Mesenchymal stem cell (in vitro differentiated cells and primary cell): ENCODE data around the gene UBASH3B.

Experiments used
- DNase-seq: peaks from one replicate; pipeline ENCODE4 v3.0.0-alpha.2; 2013
- H2AFZ ChIP-seq: one replicate; pipeline ENCODE4 v1.6.1; 2013; ENCODE audit warnings: low read depth, mild to moderate bottlenecking, control low read depth, inconsistent platforms, low read length, moderate library complexity
- H2AK5ac ChIP-seq: 2 replicates; pipeline ENCODE4 v1.6.1; 2013; ENCODE audit warnings: low read length, moderate library complexity, mild to moderate bottlenecking, inconsistent platforms; ENCODE audit not compliant: severe bottlenecking
- H2BK120ac ChIP-seq: one replicate; pipeline ENCODE4 v1.6.1; 2013; ENCODE audit warnings: low read depth, mild to moderate bottlenecking, inconsistent platforms, low read length, moderate library complexity
- H2BK12ac ChIP-seq, 2 experiments: one replicate each; pipeline ENCODE4 v1.6.1; 2013; ENCODE audit warnings: inconsistent platforms in 2 of 2, low read length in 2 of 2, mild to moderate bottlenecking in 2 of 2, moderate library complexity in 2 of 2, control low read depth in 1 of 2
- H2BK15ac ChIP-seq: one replicate; pipeline ENCODE4 v1.6.1; 2013; ENCODE audit warnings: mild to moderate bottlenecking, low read depth, inconsistent platforms; ENCODE audit not compliant: poor library complexity, severe bottlenecking
- H2BK5ac ChIP-seq: 2 replicates; pipeline ENCODE4 v1.6.1; 2013; ENCODE audit warnings: low read depth, mild to moderate bottlenecking, low read length, control low read depth, inconsistent platforms; ENCODE audit not compliant: poor library complexity, severe bottlenecking
- H3K14ac ChIP-seq, 2 experiments: one replicate each; pipeline ENCODE4 v1.6.1; 2013; ENCODE audit warnings: inconsistent platforms in 2 of 2, low read length in 2 of 2, control low read depth in 1 of 2, mild to moderate bottlenecking in 1 of 2, moderate library complexity in 1 of 2
- H3K18ac ChIP-seq, 2 experiments: one replicate each; pipeline ENCODE4 v1.6.1; 2013; ENCODE audit warnings: inconsistent platforms in 2 of 2, low read length in 2 of 2, control low read depth in 1 of 2, low read depth in 1 of 2, mild to moderate bottlenecking in 1 of 2
- H3K23ac ChIP-seq, 2 experiments: one replicate each; pipeline ENCODE4 v1.6.1; 2013; ENCODE audit warnings: inconsistent platforms in 2 of 2, low read length in 2 of 2, mild to moderate bottlenecking in 2 of 2, moderate library complexity in 2 of 2, control low read depth in 1 of 2
- H3K27ac ChIP-seq: 2 replicates; pipeline ENCODE4 v1.5.1; 2013; ENCODE audit warnings: mild to moderate bottlenecking, moderate library complexity, low read length, control low read depth, inconsistent platforms; ENCODE audit not compliant: poor library complexity, severe bottlenecking
- H3K27me3 ChIP-seq, 2 experiments: 2 replicates each; pipeline versions ENCODE4 v1.6.1 to v1.7.0; 2013; ENCODE audit warnings: low read length in 2 of 2, mild to moderate bottlenecking in 2 of 2, moderate library complexity in 2 of 2, control low read depth in 1 of 2, inconsistent platforms in 1 of 2; ENCODE audit not compliant: control insufficient read depth in 1 of 2, insufficient read depth in 1 of 2
- H3K36me3 ChIP-seq, 2 experiments: 2 replicates each; pipeline versions ENCODE4 v1.6.1 to v1.7.0; 2013; ENCODE audit warnings: low read length in 2 of 2, control low read depth in 1 of 2, inconsistent platforms in 1 of 2, low read depth in 1 of 2, mild to moderate bottlenecking in 1 of 2; ENCODE audit not compliant: insufficient read depth in 2 of 2, control insufficient read depth in 1 of 2
- H3K4ac ChIP-seq, 2 experiments: one replicate each; pipeline ENCODE4 v1.6.1; 2013; ENCODE audit warnings: inconsistent platforms in 2 of 2, low read length in 2 of 2, mild to moderate bottlenecking in 2 of 2, moderate library complexity in 2 of 2, control low read depth in 1 of 2, low read depth in 1 of 2
- H3K4me1 ChIP-seq: 2 replicates; pipeline ENCODE4 v1.6.1; 2013; ENCODE audit warnings: low read depth, low read length, control low read depth; ENCODE audit not compliant: control insufficient read depth, insufficient read depth
- H3K4me2 ChIP-seq: 2 replicates; pipeline ENCODE4 v1.6.1; 2013; ENCODE audit warnings: low read length, mild to moderate bottlenecking, inconsistent platforms; ENCODE audit not compliant: poor library complexity, severe bottlenecking
- H3K4me3 ChIP-seq, 2 experiments: 2 replicates each; pipeline versions ENCODE4 v1.5.1 to v1.7.0; 2013; ENCODE audit warnings: low read length in 2 of 2, mild to moderate bottlenecking in 2 of 2, control low read depth in 1 of 2, low read depth in 1 of 2; ENCODE audit not compliant: insufficient read depth in 1 of 2
- H3K79me1 ChIP-seq: replicated peaks from 2 replicates; pipeline ENCODE4 v1.6.1; 2013; ENCODE audit warnings: mild to moderate bottlenecking, control low read depth, low read length, inconsistent platforms; ENCODE audit not compliant: poor library complexity, severe bottlenecking
- H3K9ac ChIP-seq: 2 replicates; pipeline ENCODE4 v1.7.0; 2013; ENCODE audit warnings: mild to moderate bottlenecking, low read length, moderate library complexity
- H3K9me3 ChIP-seq: 2 replicates; pipeline ENCODE4 v1.7.0; 2013; ENCODE audit warnings: mild to moderate bottlenecking, low read length; ENCODE audit not compliant: control insufficient read depth
- H4K8ac ChIP-seq: one replicate; pipeline ENCODE4 v1.6.1; 2013; ENCODE audit warnings: inconsistent platforms, mild to moderate bottlenecking, low read length, moderate library complexity
- H4K91ac ChIP-seq: one replicate; pipeline ENCODE4 v1.6.1; 2013; ENCODE audit warnings: mild to moderate bottlenecking, low read length, inconsistent platforms
- WGBS: methylation state at CpG from one replicate; pipeline ENCODE4 v1.1.7; 2013; ENCODE audit warnings: mixed read lengths; 5-methylcytosine and 5-hydroxymethylcytosine counted together

Gene UBASH3B

GRCh38 chr11:122647736-122648275 lies 7.7 kb upstream of the UBASH3B start:
- H3K9ac ChIP-seq: no peak overlapping the region
- peak overlapping the region; percentile 79 for H2BK5ac ChIP-seq
- H3K27me3 ChIP-seq: peaks cover 0 to 4% of the 10 kb centered on the region in 2 experiments
- no peak overlapping the region for H2BK120ac ChIP-seq
- H4K91ac ChIP-seq: no peak overlapping the region
- no peak overlapping the region for H3K4me2 ChIP-seq
- H4K8ac ChIP-seq: peak overlapping the region; percentile 61
- no peaks in the 10 kb centered on the region for H3K9me3 ChIP-seq
- no peak overlapping the region for H2AFZ ChIP-seq
- H2AK5ac ChIP-seq: peak overlapping the region; percentile 82
- H3K4me3 ChIP-seq: no peak overlapping the region
- no peak overlapping the region for H2BK15ac ChIP-seq
- DNase-seq: no peak
- H2BK12ac ChIP-seq: peak overlapping the region in 1 of 2 experiments; percentile 63
- no peaks in the 10 kb centered on the region for H3K36me3 ChIP-seq
- no peak overlapping the region for H3K27ac ChIP-seq
- H3K18ac ChIP-seq: no peak overlapping the region
- H3K4ac ChIP-seq: no peak overlapping the region
- no peak overlapping the region for H3K14ac ChIP-seq
- H3K4me1 ChIP-seq: peaks cover 11% of the 10 kb centered on the region
- H3K23ac ChIP-seq: no peak overlapping the region
- H3K79me1 ChIP-seq: no peaks in the 10 kb centered on the region

GRCh38 chr11:122649116-122649515 lies 6.4 kb upstream of the UBASH3B start:
- Histone ChIP-seq H3K36me3 (no peaks in the 10 kb centered on the region), H3K14ac (no peak overlapping the region), H3K4ac (no peak overlapping the region), H3K23ac (no peak overlapping the region), H2BK12ac (no peak overlapping the region), H2BK5ac (no peak overlapping the region), H2BK120ac (no peak overlapping the region), H3K27me3 (peaks cover 0 to 4% of the 10 kb centered on the region in 2 experiments), H4K8ac (no peak overlapping the region), H3K18ac (no peak overlapping the region), H3K4me1 (peaks cover 6% of the 10 kb centered on the region), H3K79me1 (no peaks in the 10 kb centered on the region), H2BK15ac (no peak overlapping the region), H3K27ac (no peak overlapping the region), H2AFZ (no peak overlapping the region), H4K91ac (no peak overlapping the region), H3K9me3 (no peaks in the 10 kb centered on the region), H3K4me3 (no peak overlapping the region), H3K9ac (no peak overlapping the region), H2AK5ac (no peak overlapping the region), H3K4me2 (no peak overlapping the region)
- no peak for DNase-seq
- 90% methylated on average over 1 of the region's 3 CpGs for WGBS

- H4K91ac ChIP-seq: no peak overlapping the region
- no peaks in the 10 kb centered on the region for H3K36me3 ChIP-seq
- peak overlapping the region in 1 of 2 experiments; percentile 19 for H2BK12ac ChIP-seq
- H2BK15ac ChIP-seq: no peak overlapping the region
- no peak overlapping the region for H3K23ac ChIP-seq
- H3K4ac ChIP-seq: no peak overlapping the region
- H3K14ac ChIP-seq: no peak overlapping the region
- peaks cover 2% of the 10 kb centered on the region for H3K79me1 ChIP-seq
- no peaks in the 10 kb centered on the region for H3K9me3 ChIP-seq
- DNase-seq: no peak
- no peak overlapping the region for H3K18ac ChIP-seq
- H3K4me2 ChIP-seq: no peak overlapping the region
- peaks cover 13% of the 10 kb centered on the region for H3K4me1 ChIP-seq
- H4K8ac ChIP-seq: no peak overlapping the region
- no peak overlapping the region for H2BK120ac ChIP-seq
- peaks cover 0 to 4% of the 10 kb centered on the region in 2 experiments for H3K27me3 ChIP-seq
- WGBS: 33% methylated on average over 1 of the region's 1 CpG
- no peak overlapping the region for H3K9ac ChIP-seq
- H3K4me3 ChIP-seq: no peak overlapping the region
- no peak overlapping the region for H2BK5ac ChIP-seq
- no peak overlapping the region for H2AK5ac ChIP-seq
- no peak overlapping the region for H3K27ac ChIP-seq
- H2AFZ ChIP-seq: no peak overlapping the region
Observed at GRCh38 chr11:122650619-122651018, 4.9 kb upstream of the UBASH3B start.

DNA sequence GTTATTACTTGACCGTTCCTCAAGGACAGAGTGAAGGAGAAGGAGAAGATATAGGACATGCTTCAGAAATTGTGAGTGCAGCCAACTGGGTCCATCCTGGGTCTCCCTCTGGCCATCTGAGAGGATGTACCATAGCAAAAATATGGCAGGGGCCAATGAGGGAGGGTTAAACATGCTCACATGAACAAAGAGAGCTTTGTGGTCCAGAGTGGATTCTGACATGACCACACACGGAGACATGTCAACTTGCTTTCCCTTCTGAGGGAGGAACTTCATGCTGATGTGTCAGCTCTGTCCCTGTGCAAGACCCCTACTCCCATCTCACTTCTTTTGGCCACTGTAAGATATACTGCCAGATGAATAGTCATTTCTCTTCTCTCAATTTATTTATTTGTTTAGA lies 3.0 kb upstream of the UBASH3B start:
- no peak overlapping the region for H3K9ac ChIP-seq
- H2BK12ac ChIP-seq: no peak overlapping the region
- peaks cover 0 to 4% of the 10 kb centered on the region in 2 experiments for H3K27me3 ChIP-seq
- no peak overlapping the region for H2AK5ac ChIP-seq
- H4K91ac ChIP-seq: no peak overlapping the region
- H3K23ac ChIP-seq: no peak overlapping the region
- no peak overlapping the region for H3K14ac ChIP-seq
- H3K27ac ChIP-seq: no peak overlapping the region
- no peak overlapping the region for H2BK120ac ChIP-seq
- no peaks in the 10 kb centered on the region for H3K9me3 ChIP-seq
- no peak overlapping the region for H4K8ac ChIP-seq
- no peak overlapping the region for H3K18ac ChIP-seq
- H3K36me3 ChIP-seq: no peaks in the 10 kb centered on the region
- no peak overlapping the region for H2BK15ac ChIP-seq
- no peak overlapping the region for H3K4me2 ChIP-seq
- H3K4ac ChIP-seq: no peak overlapping the region
- H3K4me1 ChIP-seq: peaks cover 8% of the 10 kb centered on the region
- no peak for DNase-seq
- H3K4me3 ChIP-seq: no peak overlapping the region
- H3K79me1 ChIP-seq: peaks cover 2% of the 10 kb centered on the region
- H2BK5ac ChIP-seq: no peak overlapping the region
- 87% methylated on average over 2 of the region's 2 CpGs for WGBS
- no peak overlapping the region for H2AFZ ChIP-seq
